Thyroid gland (tissue), 4 donors: ENCODE data around the gene RBCK1. TPM values are rescaled to one million over a fixed set of nuclear protein-coding genes. Genes with fewer than 3 reads are reported as not detected.
A peak's percentile ranks its signal among the peaks of the same experiment; 100 is the strongest.

Source experiments
- DNase-seq, 2 donors: peaks; one replicate each; pipeline ENCODE4 v3.0.0-alpha.2; 2019
- H3K27ac ChIP-seq, 3 donors: fragments of 200-600 bp; sonication (generic); 1 replicate in 2 of 3; 2 replicates in 1 of 3; pipeline ENCODE4 v1.5.1; 2016 to 2019; ENCODE audit warnings: mild to moderate bottlenecking in 1 of 3, moderate library complexity in 1 of 3
- H3K27me3 ChIP-seq: fragments of 200-600 bp; sonication (generic); one replicate; pipeline ENCODE4 v1.5.1; 2019
- H3K36me3 ChIP-seq, 2 donors: fragments of 200-600 bp; sonication (generic); one replicate each; pipeline ENCODE4 v1.5.1; 2016 to 2019
- H3K4me1 ChIP-seq, 2 donors: fragments of 200-600 bp; sonication (generic); one replicate each; pipeline ENCODE4 v1.5.1; 2017 to 2019
- H3K4me3 ChIP-seq, 3 donors: fragments of 200-600 bp; sonication (generic); replicated peaks in 1 of 3; 1 replicate in 2 of 3; 2 replicates in 1 of 3; pipeline ENCODE4 v1.5.1; 2016; ENCODE audit warnings: mild to moderate bottlenecking in 1 of 3
- H3K9me3 ChIP-seq: fragments of 200-600 bp; sonication (generic); one replicate; pipeline ENCODE4 v1.5.1; 2017
- POLR2A ChIP-seq, 2 donors: fragments of 450-650 bp; IDR thresholded peaks; one replicate each; pipeline ENCODE4 v1.6.1; 2017; ENCODE audit warnings: antibody characterized with exemption in 2 of 2, mild to moderate bottlenecking in 2 of 2, moderate library complexity in 1 of 2
- WGBS, 2 donors: methylation state at CpG; one replicate each; pipeline ENCODE4 v1.1.5; 2017; 5-methylcytosine and 5-hydroxymethylcytosine counted together
- intact Hi-C: fragments of 100-400 bp; cut with DNase I; formaldehyde crosslinking; loops from one replicate; pipeline ENCODE4 v1.15.1; 2023
- total RNA-seq, 4 donors: library from RNA; depleted of rRNA; stranded (reverse); fragments of >200 nt; gene quantifications; one replicate each; pipeline ENCODE4 v1.2.3, GENCODE V29; 2016
- TF ChIP-seq, protein P1 (sequence below), 6 experiments: fragments of 200-600 bp in 3 of 6; fragments of 450-650 bp in 3 of 6; sonication (generic) in 3 of 6; IDR thresholded peaks; one replicate each; pipeline ENCODE4 v1.5.1; 2016 to 2019; ENCODE audit warnings: antibody characterized with exemption in 6 of 6, mild to moderate bottlenecking in 2 of 6, inconsistent platforms in 1 of 6, moderate library complexity in 1 of 6

Gene RBCK1
- total RNA-seq, 4 donors from 2014 or later = 49.2 to 90.2 (median 71.0) TPM

DNA sequence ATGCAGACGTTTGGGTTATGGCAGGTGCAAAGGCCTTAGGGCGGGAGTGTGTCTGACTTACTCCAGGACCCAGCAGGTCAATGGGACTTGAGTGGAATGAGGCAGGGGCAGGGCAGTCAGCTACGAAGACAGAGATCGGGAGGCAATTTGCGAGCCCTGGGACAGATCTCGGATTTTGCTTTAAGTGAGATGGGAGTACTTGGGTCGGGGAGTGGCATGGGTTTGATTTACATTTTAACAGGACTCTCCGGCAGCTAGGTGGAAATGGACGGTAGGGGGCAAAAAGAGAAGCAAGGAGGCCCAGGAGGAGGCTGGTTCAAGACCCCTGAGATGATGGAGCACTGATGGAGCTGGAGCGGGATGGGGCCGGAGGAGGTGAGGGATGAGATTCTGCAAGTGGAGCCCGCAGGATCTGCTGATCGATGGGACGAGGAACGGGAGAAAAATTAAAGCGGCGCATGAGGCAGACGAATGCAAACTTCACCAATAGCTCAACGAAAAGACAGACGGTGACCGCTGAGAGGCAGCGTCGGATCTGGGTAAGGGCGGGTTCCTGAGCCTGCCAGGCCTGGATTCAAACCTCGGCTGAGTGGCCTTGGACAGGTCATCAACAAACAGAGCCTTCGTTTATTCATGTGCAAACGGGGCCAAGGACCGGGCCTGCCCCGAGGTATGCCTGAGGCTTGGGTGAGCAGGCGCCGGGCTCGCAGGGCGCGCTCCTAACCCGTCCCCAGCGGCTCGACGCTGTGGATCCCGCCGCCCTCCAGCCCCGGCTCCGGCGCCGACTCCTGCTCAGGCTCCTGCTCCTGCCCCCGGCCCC lies 756 bp upstream of the RBCK1 start:
- no peaks in the 10 kb centered on the region for H3K9me3 ChIP-seq
- TF ChIP-seq POLR2A (IDR thresholded peaks at IDR 0.05) = peak in 1 of 2 donors; percentile 50
- TF ChIP-seq, protein P1, sequence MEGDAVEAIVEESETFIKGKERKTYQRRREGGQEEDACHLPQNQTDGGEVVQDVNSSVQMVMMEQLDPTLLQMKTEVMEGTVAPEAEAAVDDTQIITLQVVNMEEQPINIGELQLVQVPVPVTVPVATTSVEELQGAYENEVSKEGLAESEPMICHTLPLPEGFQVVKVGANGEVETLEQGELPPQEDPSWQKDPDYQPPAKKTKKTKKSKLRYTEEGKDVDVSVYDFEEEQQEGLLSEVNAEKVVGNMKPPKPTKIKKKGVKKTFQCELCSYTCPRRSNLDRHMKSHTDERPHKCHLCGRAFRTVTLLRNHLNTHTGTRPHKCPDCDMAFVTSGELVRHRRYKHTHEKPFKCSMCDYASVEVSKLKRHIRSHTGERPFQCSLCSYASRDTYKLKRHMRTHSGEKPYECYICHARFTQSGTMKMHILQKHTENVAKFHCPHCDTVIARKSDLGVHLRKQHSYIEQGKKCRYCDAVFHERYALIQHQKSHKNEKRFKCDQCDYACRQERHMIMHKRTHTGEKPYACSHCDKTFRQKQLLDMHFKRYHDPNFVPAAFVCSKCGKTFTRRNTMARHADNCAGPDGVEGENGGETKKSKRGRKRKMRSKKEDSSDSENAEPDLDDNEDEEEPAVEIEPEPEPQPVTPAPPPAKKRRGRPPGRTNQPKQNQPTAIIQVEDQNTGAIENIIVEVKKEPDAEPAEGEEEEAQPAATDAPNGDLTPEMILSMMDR (IDR thresholded peaks at IDR 0.05) = peak in 3 of 6 experiments; percentile 2 to 7 (median 3)
- no peaks in the 10 kb centered on the region for H3K36me3 ChIP-seq
- H3K4me3 ChIP-seq = peak overlapping the region in 2 of 3 donors; percentile 36 to 98
- WGBS, 2 donors = 10 to 21% methylated on average over 25 to 42 of the region's 45 CpGs
- intact Hi-C loops = loop anchor here (10.0 kb wide), 2 partner anchors 53 to 57 kb away; partner anchors contain the start of gene TBC1D20
- H3K27me3 ChIP-seq = no peaks in the 10 kb centered on the region
- peaks cover 8 to 19% of the 10 kb centered on the region in 2 donors for H3K4me1 ChIP-seq
- peak overlapping the region in 2 of 3 donors; percentile 4 to 96 for H3K27ac ChIP-seq
- DNase-seq = peak; percentile 73 to 78

DNA sequence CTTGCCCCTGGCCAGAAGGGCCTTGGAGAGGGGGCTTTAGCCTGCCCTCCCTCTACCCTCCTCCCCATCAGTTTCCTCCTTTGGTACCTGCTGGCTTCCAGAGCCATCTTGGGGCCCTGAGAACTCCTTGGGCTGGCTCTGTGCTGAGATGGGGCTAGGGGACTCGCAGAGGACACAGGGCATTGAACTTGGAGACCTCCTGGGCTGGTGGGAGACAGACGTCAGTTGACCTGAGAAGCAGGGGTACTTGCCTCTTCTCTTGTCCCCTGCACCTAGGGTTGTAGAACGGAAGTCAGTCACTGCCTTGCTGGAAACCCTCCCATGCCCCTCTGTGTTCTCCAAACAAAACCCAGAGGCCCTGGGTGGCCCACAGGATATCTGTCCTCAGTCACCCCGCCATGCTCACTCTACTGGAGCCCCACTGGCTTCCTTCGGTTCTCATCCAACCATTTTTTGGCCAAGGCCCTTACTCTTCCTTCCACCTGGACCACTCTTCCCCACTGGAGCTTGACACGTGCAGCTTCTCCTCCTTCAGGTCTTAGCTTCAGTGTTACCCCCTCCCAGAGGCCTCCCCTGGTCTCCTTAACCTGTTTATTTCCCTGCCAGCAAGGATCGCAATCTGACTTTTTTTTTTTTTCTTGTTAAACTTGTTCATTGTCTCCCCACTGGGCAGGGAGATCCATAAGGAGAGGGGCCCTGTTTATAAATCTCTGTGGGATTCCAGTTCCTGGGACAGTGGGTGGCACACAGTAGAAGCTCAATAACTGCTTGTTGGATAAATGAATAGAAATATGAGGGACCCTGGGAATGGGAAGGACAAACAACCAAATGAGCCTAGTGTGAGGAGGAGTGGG lies 971 bp downstream of the RBCK1 start:
- no peak for DNase-seq
- H3K27ac ChIP-seq = peak overlapping the region; percentile 74 to 96 (median 87)
- H3K27me3 ChIP-seq = no peaks in the 10 kb centered on the region
- WGBS, 2 donors = 19 to 22% methylated on average over 6 of the region's 7 CpGs
- peak overlapping the region; percentile 38 to 98 (median 74) for H3K4me3 ChIP-seq
- H3K36me3 ChIP-seq = no peaks in the 10 kb centered on the region
- H3K9me3 ChIP-seq = no peaks in the 10 kb centered on the region
- intact Hi-C loops = loop anchor here (10.0 kb wide), 2 partner anchors 54 to 56 kb away; partner anchors contain the start of gene TBC1D20
- peaks cover 8 to 19% of the 10 kb centered on the region in 2 donors for H3K4me1 ChIP-seq
- TF ChIP-seq, protein P1 (IDR thresholded peaks at IDR 0.05) = no peak
- TF ChIP-seq POLR2A (IDR thresholded peaks at IDR 0.05) = no peak

DNA sequence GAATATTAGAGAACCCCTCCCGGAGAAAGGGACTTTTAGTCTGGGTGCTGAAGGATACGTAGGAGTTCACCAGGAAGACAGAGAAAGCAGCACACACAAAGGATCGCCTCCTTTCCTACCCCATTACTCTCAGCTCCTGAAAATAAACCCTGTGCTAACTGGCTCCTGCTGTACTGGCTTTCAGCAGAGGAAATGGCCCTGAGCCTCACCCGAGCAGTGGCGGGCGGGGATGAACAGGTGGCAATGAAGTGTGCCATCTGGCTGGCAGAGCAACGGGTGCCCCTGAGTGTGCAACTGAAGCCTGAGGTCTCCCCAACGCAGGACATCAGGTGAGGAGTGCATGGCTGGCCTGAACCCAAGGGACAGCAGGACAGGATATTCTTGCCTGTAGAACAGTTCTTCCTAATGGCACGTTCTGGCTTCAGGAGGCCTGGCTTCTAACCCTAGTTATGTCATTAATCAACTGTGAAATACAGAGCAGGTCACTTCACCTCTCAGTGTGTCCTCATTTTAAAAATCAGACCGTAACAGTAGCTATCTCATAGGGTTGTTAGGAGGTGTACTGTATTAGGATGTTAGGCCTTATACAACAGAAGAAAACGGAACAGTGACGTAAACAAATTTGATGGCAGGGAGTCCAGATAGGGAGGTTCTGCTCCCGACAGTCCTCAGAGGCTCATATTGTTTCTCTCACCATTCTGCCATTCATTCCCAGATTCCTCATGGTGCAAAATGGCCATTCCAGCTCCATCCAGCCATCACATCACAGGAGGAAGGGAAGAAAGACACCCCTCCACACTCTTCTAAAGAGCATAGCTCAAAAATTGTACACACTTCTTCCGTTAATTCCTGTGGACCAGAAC lies 1.8 kb downstream of the RBCK1 start:
- no peaks in the 10 kb centered on the region for H3K9me3 ChIP-seq
- TF ChIP-seq, protein P1 (IDR thresholded peaks at IDR 0.05) = no peak
- no peak for TF ChIP-seq POLR2A (IDR thresholded peaks at IDR 0.05)
- intact Hi-C loops = loop anchor here (10.0 kb wide), 2 partner anchors 55 kb away; partner anchors contain the start of gene TBC1D20
- H3K36me3 ChIP-seq = no peaks in the 10 kb centered on the region
- H3K27me3 ChIP-seq = no peaks in the 10 kb centered on the region
- peaks cover 8 to 19% of the 10 kb centered on the region in 2 donors for H3K4me1 ChIP-seq
- DNase-seq = no peak
- 81 to 88% methylated on average over 14 of the region's 14 CpGs for WGBS, 2 donors
- H3K4me3 ChIP-seq = no peak overlapping the region
- no peak overlapping the region for H3K27ac ChIP-seq

DNA sequence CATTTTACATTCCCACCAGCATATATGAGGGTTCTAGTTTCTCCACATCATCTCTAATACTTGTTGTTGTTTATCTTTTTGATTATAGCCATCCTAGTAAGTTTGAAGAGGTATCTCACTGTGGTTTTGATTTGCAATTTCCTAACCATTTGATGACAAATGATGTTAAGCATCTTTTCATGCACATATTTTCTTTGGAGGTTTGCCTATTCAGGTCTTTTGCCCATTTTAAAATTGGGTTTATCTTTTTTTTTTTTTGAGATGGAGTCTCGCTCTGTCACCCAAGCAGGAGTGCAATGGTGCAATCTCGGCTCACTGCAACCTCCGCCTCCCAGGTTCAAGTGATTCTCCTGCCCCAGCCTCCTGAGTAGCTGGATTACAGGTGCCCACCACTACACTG lies 4.0 kb downstream of the RBCK1 start:
- Histone ChIP-seq H3K36me3 (no peaks in the 10 kb centered on the region), H3K27ac (no peak overlapping the region), H3K27me3 (no peaks in the 10 kb centered on the region), H3K9me3 (no peaks in the 10 kb centered on the region), H3K4me1 (peaks cover 8 to 16% of the 10 kb centered on the region in 2 donors), H3K4me3 (no peak overlapping the region)
- DNase-seq = no peak
- TF ChIP-seq, protein P1 (IDR thresholded peaks at IDR 0.05) = no peak
- no peak for TF ChIP-seq POLR2A (IDR thresholded peaks at IDR 0.05)
- intact Hi-C loops = no loop called here
- WGBS, 2 donors = 93 to 99% methylated on average over 3 of the region's 3 CpGs
